Pancreas (tissue), 10 donors: Measurements from ENCODE around the gene PACRG. TPM values are rescaled to one million over a fixed set of nuclear protein-coding genes. Genes with fewer than 3 reads are reported as not detected.

Experiments used
- ATAC-seq, 4 donors: fragments of 200-7000 bp; cut with Tn5 transposase; one replicate each; pipeline versions ENCODE4 v1.8.0 to v1.9.1; 2020; ENCODE audit warnings: mild to moderate bottlenecking in 4 of 4, moderate library complexity in 4 of 4
- DNase-seq, 6 donors: peaks; one replicate each; pipeline ENCODE4 v3.0.0-alpha.2; 2020
- FAIRE-seq: peaks from 2 replicates; lab custom pipeline; 2012; peaks lifted over from hg19 to GRCh38; lab: Jason Lieb, UNC
- H3K27ac ChIP-seq, 4 donors: fragments of 200-600 bp; sonication (generic); 1 replicate in 3 of 4; 2 replicates in 1 of 4; pipeline versions ENCODE4 v1.5.0 to v1.8.0; 2020
- H3K27me3 ChIP-seq, 4 donors: fragments of 200-600 bp; one replicate each; pipeline ENCODE4 v1.8.0; 2021
- H3K36me3 ChIP-seq, 3 donors: fragments of 200-600 bp; sonication (generic) in 1 of 3; one replicate each; pipeline versions ENCODE4 v1.5.0 to v1.8.0; 2020 to 2021
- H3K4me1 ChIP-seq, 3 donors: fragments of 200-600 bp; one replicate each; pipeline ENCODE4 v1.8.0; 2021
- H3K4me3 ChIP-seq, 4 donors: fragments of 200-600 bp; sonication (generic) in 2 of 4; one replicate each; pipeline versions ENCODE4 v1.5.0 to v1.8.0; 2020 to 2021
- H3K9me3 ChIP-seq, 4 donors: fragments of 200-600 bp; one replicate each; pipeline ENCODE4 v1.8.0; 2021
- CTCF ChIP-seq, 4 donors: fragments of 200-600 bp; sonication (generic) in 3 of 4; IDR thresholded peaks; one replicate each; pipeline versions ENCODE4 v1.5.0 to v1.8.0; 2021; ENCODE audit warnings: antibody characterized with exemption in 4 of 4
- WGBS, 2 donors: extraction: QIAGEN DNeasy Blood & Tissue Kit; methylation state at CpG; one replicate each; pipeline ENCODE4 v1.1.7; 2013; 5-methylcytosine and 5-hydroxymethylcytosine counted together
- intact Hi-C, 3 donors: fragments of 100-400 bp; cut with DNase I; formaldehyde crosslinking; loops; one replicate each; pipeline versions ENCODE4 v1.11.1 to v1.14.2; 2022
- polyA plus RNA-seq, 2 donors: library from polyadenylated mRNA; stranded (reverse); fragments of 200-250 nt; gene quantifications; one replicate each; pipeline ENCODE4 v1.2.3, GENCODE V29; 2013
- total RNA-seq, 6 donors: library from RNA; stranded (reverse); fragmentation: NEBNext Ultra II Directional in 4 of 6; extraction: Animal tissue kit (Norgen Biotek cat#: 25700) in 4 of 6; gene quantifications; one replicate each; pipeline versions ENCODE4 v1.2.1 to v1.2.4, GENCODE V29; 2021 to 2023
- donor health status: healthy with polysubstance abuse.
- donor health status: DM: no; HTN: no; CAD: no; lungs with moderate emphysema.
- donor health status: DM: no; HTN: no; CAD: no.
- donor health status: control.
- donor health status: control.
- donor health status: Bipolar disorder and iron deficiency.
- donor health status: DM: yes; HTN: yes; CAD: no.
- donor health status: DM: no; HTN: no; CAD: no.
- donor health status: DM: no; HTN: no; CAD: no.
- donor health status: DM: yes; HTN: yes; CAD: no.

PACRG gene
- total and polyA plus RNA-seq, 8 donors: 2.5 to 7.1 (median 3.5) TPM

DNA sequence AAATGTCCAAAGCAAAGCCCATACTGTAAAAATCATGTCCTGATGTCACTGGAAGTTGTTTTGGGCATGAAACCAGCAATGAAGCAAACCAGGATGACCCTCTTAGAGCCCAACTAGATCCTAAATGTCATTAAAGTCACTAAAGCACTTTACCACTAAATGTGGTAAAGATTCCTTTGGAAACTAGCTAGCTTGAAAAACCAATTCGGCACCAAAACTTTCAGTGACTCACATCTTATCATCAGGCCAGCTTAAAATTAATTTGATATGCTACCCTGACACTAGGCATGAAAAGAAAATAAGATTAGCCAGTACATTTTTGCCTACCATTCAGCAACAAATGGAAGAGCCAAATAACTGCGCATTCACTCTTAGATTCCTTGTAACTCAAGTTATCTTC lies 145.8 kb downstream of the PACRG start:
- no peaks in the 10 kb centered on the region for H3K9me3 ChIP-seq
- no peak overlapping the region for H3K27ac ChIP-seq
- H3K4me1 ChIP-seq: no peaks in the 10 kb centered on the region
- no peak for FAIRE-seq
- 83 to 99% methylated on average over 2 of the region's 2 CpGs for WGBS, 2 donors
- no peak for DNase-seq
- intact Hi-C loops: no loop called here
- H3K27me3 ChIP-seq: no peaks in the 10 kb centered on the region
- no peak for TF ChIP-seq CTCF (IDR thresholded peaks at IDR 0.05)
- no peak for ATAC-seq
- H3K4me3 ChIP-seq: no peak overlapping the region
- no peaks in the 10 kb centered on the region for H3K36me3 ChIP-seq

DNA sequence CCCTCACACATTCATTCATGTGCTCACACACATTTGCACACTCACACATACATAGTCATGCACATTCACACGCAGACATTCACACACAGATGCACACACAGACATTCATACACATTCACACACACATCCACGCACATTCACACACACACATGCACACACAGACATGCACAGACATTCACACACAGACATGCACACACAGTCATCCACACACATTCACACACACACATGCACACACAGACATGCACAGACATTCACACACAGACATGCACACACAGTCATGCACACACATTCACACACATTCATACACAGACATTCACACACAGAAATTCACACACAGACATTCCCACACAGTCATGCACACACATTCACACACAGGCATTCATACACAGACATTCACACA lies 147.3 kb downstream of the PACRG start:
- WGBS, 2 donors: 90 to 92% methylated on average over 2 of the region's 2 CpGs
- no peaks in the 10 kb centered on the region for H3K4me1 ChIP-seq
- H3K4me3 ChIP-seq: no peak overlapping the region
- ATAC-seq (no peak), DNase-seq (no peak), FAIRE-seq (no peak)
- H3K27ac ChIP-seq: no peak overlapping the region
- no peaks in the 10 kb centered on the region for H3K9me3 ChIP-seq
- no peak for TF ChIP-seq CTCF (IDR thresholded peaks at IDR 0.05)
- no peaks in the 10 kb centered on the region for H3K27me3 ChIP-seq
- no peaks in the 10 kb centered on the region for H3K36me3 ChIP-seq
- intact Hi-C loops: no loop called here

DNA sequence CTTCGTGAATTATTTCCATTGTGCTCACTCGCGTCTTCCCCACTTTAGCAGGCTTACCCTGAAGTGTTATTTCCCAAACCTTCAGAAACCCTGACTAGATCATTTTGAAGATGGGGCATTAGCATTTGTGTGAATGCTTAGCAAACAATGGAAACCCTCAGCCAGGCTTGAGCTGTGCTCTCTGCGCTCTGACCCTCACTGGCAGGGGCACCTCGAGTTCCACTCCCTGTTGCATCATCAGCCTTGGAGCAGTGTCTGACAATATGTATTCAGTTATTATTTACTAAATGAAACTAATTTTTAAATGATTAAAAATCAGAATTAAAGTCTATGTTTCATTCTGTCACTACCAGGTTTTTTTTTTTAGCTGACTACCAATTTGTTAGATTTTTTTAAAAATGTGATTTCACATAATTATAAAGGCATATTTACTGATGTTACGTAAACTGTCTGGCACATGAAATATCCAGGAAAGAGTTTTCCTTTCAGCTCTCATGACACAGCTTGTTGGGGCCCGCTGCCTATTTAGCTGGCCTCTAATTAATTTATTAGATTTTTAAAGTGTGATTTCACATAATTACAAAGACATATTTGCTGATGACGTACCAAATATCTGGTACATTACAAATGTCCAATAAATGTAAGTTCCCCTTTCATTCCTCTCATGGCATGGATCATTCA lies 155.2 kb downstream of the PACRG start:
- no peak for TF ChIP-seq CTCF (IDR thresholded peaks at IDR 0.05)
- H3K27ac ChIP-seq: no peak overlapping the region
- ATAC-seq: no peak
- H3K36me3 ChIP-seq: no peaks in the 10 kb centered on the region
- no peak for FAIRE-seq
- no peak for DNase-seq
- no peak overlapping the region for H3K4me3 ChIP-seq
- H3K27me3 ChIP-seq: no peaks in the 10 kb centered on the region
- H3K9me3 ChIP-seq: no peaks in the 10 kb centered on the region
- H3K4me1 ChIP-seq: no peaks in the 10 kb centered on the region
- WGBS, 2 donors: 89 to 91% methylated on average over 8 of the region's 8 CpGs
- intact Hi-C loops: no loop called here

- peak in 4 of 6 donors; percentile 19 to 34 (median 26) for DNase-seq
- no peak overlapping the region for H3K27ac ChIP-seq
- H3K4me3 ChIP-seq: no peak overlapping the region
- TF ChIP-seq CTCF (IDR thresholded peaks at IDR 0.05): no peak
- intact Hi-C loops: no loop called here
- 67 to 68% methylated on average over 15 of the region's 15 CpGs for WGBS, 2 donors
- no peaks in the 10 kb centered on the region for H3K36me3 ChIP-seq
- no peak for FAIRE-seq
- ATAC-seq: peak; percentile 48 to 86 (median 84)
- no peaks in the 10 kb centered on the region for H3K27me3 ChIP-seq
- H3K9me3 ChIP-seq: no peaks in the 10 kb centered on the region
- no peaks in the 10 kb centered on the region for H3K4me1 ChIP-seq
These were observed 160.4 kb downstream of the PACRG start for GRCh38 chr6:162887981-162888689.

GRCh38 chr6:162889303-162889702 lies 161.5 kb downstream of the PACRG start:
- ATAC-seq (no peak), DNase-seq (no peak), FAIRE-seq (no peak)
- no peak overlapping the region for H3K27ac ChIP-seq
- H3K9me3 ChIP-seq: no peaks in the 10 kb centered on the region
- intact Hi-C loops: no loop called here
- 71 to 72% methylated on average over 1 of the region's 1 CpG for WGBS, 2 donors
- no peak overlapping the region for H3K4me3 ChIP-seq
- no peaks in the 10 kb centered on the region for H3K27me3 ChIP-seq
- no peaks in the 10 kb centered on the region for H3K36me3 ChIP-seq
- TF ChIP-seq CTCF (IDR thresholded peaks at IDR 0.05): no peak
- no peaks in the 10 kb centered on the region for H3K4me1 ChIP-seq
